ENCODE results near the gene VPS35. TPM values are rescaled to one million over a fixed set of nuclear protein-coding genes. Genes with fewer than 3 reads are reported as not detected.

VPS35 gene
- total RNA-seq, 1 experiment from 2014 or later = 70.4 TPM

GRCh38 chr16:46650254-46650623 is 38.7 kb downstream of the VPS35 start:
- H3K4me3 Mint-ChIP-seq = no peak overlapping the region
- no peak overlapping the region for H2BK20ac ChIP-seq (ENCODE audit: low read depth, low read length, poor library complexity, severe bottlenecking)
- H3K27ac Mint-ChIP-seq = no peak overlapping the region; a peak in 1 of 7 replicates
- no peak overlapping the region for H3K4me2 ChIP-seq (ENCODE audit: insufficient read depth, insufficient read length, low read length)
- no peak overlapping the region for H4K91ac ChIP-seq (ENCODE audit: insufficient read length, low read depth, low read length)
- peaks cover 6 to 13% of the 10 kb centered on the region in 2 experiments; a peak in 3 of 4 replicates for H3K4me1 Mint-ChIP-seq
- no peaks in the 10 kb centered on the region for H3K79me1 ChIP-seq (ENCODE audit: insufficient read depth, low read depth, low read length, poor library complexity, severe bottlenecking)
- no peak for TF ChIP-seq CTCF (conservative IDR thresholded peaks at IDR 0.05)
- H3K23me2 ChIP-seq (ENCODE audit: insufficient read length, low read depth, low read length, poor library complexity, severe bottlenecking) = no peaks in the 10 kb centered on the region
- H3K27me3 Mint-ChIP-seq (ENCODE audit: low read depth) = peaks cover 7% of the 10 kb centered on the region
- H3K9ac ChIP-seq (ENCODE audit: extremely low read depth, insufficient read length, low read length) = no peak overlapping the region
- H4K8ac ChIP-seq (replicated peaks; ENCODE audit: insufficient read length, low read depth, low read length) = no peak overlapping the region
- no peak overlapping the region for H3K27ac ChIP-seq (ENCODE audit: insufficient read length, low read depth, low read length)
- no peak overlapping the region for H3T11ph ChIP-seq (ENCODE audit: low read length)
- H2BK5ac ChIP-seq (ENCODE audit: insufficient read length, low read length) = no peak overlapping the region
- no peak overlapping the region for H3K18ac ChIP-seq (ENCODE audit: insufficient read length, low read depth, low read length)
- H3K23ac ChIP-seq (ENCODE audit: insufficient read length, low read depth, low read length) = no peak overlapping the region
- no peak overlapping the region for H3K4ac ChIP-seq (ENCODE audit: low read depth, low read length)
- H3K4me1 ChIP-seq (ENCODE audit: insufficient read depth, low read length) = no peaks in the 10 kb centered on the region; the same call in 1 of the 2 replicates
- no peak overlapping the region for H2AK5ac ChIP-seq (ENCODE audit: insufficient read length, low read length)
- no peaks in the 10 kb centered on the region; a peak in 1 of 7 replicates for H3K36me3 Mint-ChIP-seq (ENCODE audit: insufficient read depth in 1 of 3, low read depth in 3 of 3)
- H3K9me3 ChIP-seq (ENCODE audit: control insufficient read depth, low read depth, low read length) = no peaks in the 10 kb centered on the region
- H2BK120ac ChIP-seq (ENCODE audit: low read depth, low read length, poor library complexity, severe bottlenecking) = no peak overlapping the region
- H3K56ac ChIP-seq (ENCODE audit: insufficient read length, low read depth, low read length) = no peak overlapping the region
- H2BK12ac ChIP-seq (ENCODE audit: insufficient read length, low read depth, low read length) = no peak overlapping the region
- H4K20me1 ChIP-seq (ENCODE audit: control insufficient read depth, insufficient read depth, insufficient read length) = no peaks in the 10 kb centered on the region
- H2BK15ac ChIP-seq (ENCODE audit: low read depth, low read length) = no peak overlapping the region
- H4K5ac ChIP-seq (ENCODE audit: insufficient read length, low read depth, low read length) = no peak overlapping the region
- no peak for DNase-seq
- no peaks in the 10 kb centered on the region for H3K79me2 ChIP-seq (ENCODE audit: insufficient read depth, low read length)
- WGBS (ENCODE audit: extremely low coverage, insufficient read length, low lambda C conversion rate) = no CpG with 5 or more reads among the region's 5 CpGs
- H3K27me3 ChIP-seq (ENCODE audit: insufficient read depth, low read length) = no peaks in the 10 kb centered on the region
- H3K14ac ChIP-seq (ENCODE audit: insufficient read depth, low read length) = no peak overlapping the region
- peaks cover 5 to 8% of the 10 kb centered on the region in 2 experiments; a peak in 3 of 5 replicates for H3K9me3 Mint-ChIP-seq
- H2AFZ ChIP-seq (ENCODE audit: low read length) = no peak overlapping the region
